Transverse colon (tissue), 4 donors: ENCODE data around the gene CST4. TPM values are rescaled to one million over a fixed set of nuclear protein-coding genes. Genes with fewer than 3 reads are reported as not detected.
A peak's percentile ranks its signal among the peaks of the same experiment; 100 is the strongest.
"Not testable (repeated sequence)": the region's sequence is repeated elsewhere in the genome, so short reads cannot be mapped to it uniquely, and the experiment has no call there.

Experiments
- DNase-seq: peaks from one replicate; pipeline ENCODE4 v3.0.0-alpha.2; 2019
- H3K27ac ChIP-seq, 4 donors: fragments of 200-600 bp; sonication (generic); 2 replicates each; pipeline ENCODE4 v1.5.1; 2016 to 2018; ENCODE audit warnings: inconsistent platforms in 4 of 4
- H3K27me3 ChIP-seq: fragments of 200-600 bp; sonication (generic); 2 replicates; pipeline ENCODE4 v1.5.1; 2017; ENCODE audit warnings: inconsistent platforms
- H3K36me3 ChIP-seq, 4 donors: fragments of 200-600 bp; sonication (generic); 2 replicates each; pipeline ENCODE4 v1.5.1; 2017 to 2019; ENCODE audit warnings: inconsistent platforms in 4 of 4
- H3K4me1 ChIP-seq, 4 donors: fragments of 200-600 bp; sonication (generic); 2 replicates each; pipeline ENCODE4 v1.5.1; 2017 to 2020; ENCODE audit warnings: inconsistent platforms in 4 of 4
- H3K4me3 ChIP-seq, 4 donors: fragments of 200-600 bp; sonication (generic); 1 replicate in 1 of 4; 2 replicates in 3 of 4; pipeline versions ENCODE4 v1.5.1 to v1.6.1; 2017 to 2019; ENCODE audit warnings: inconsistent platforms in 4 of 4
- H3K9me3 ChIP-seq, 2 donors: fragments of 200-600 bp; sonication (generic); 2 replicates each; pipeline ENCODE4 v1.5.1; 2017 to 2019; ENCODE audit warnings: inconsistent platforms in 2 of 2
- EP300 ChIP-seq: sonication (generic); formaldehyde crosslinking; IDR thresholded peaks from one replicate; pipeline ENCODE4 v1.6.1; 2017; ENCODE audit warnings: antibody characterized with exemption, low read depth
- POLR2A ChIP-seq: fragments of 450-650 bp; IDR thresholded peaks from one replicate; pipeline ENCODE4 v1.6.1; 2016; ENCODE audit warnings: antibody characterized with exemption, mild to moderate bottlenecking, moderate library complexity
- POLR2AphosphoS5 ChIP-seq, 3 donors: sonication (generic); formaldehyde crosslinking; IDR thresholded peaks; one replicate each; pipeline ENCODE4 v1.6.1; 2016; ENCODE audit warnings: antibody characterized with exemption in 3 of 3
- WGBS, 2 donors: methylation state at CpG; one replicate each; pipeline ENCODE4 v1.1.5; 2018; ENCODE audit warnings: low coverage in 1 of 2; 5-methylcytosine and 5-hydroxymethylcytosine counted together
- in situ Hi-C, 4 donors: fragments of 200-750 bp; cut with MboI; loops; one replicate each; pipeline versions ENCODE4 v1.15.0 to v1.15.1; 2017; ENCODE audit warnings: low sequenced_read_pairs in 3 of 4, low pct_ligation_motif_present in 1 of 4, low pct_unique_long_range_greater_than_20kb in 1 of 4
- intact Hi-C: fragments of 100-400 bp; cut with DNase I; formaldehyde crosslinking; loops from one replicate; pipeline ENCODE4 v1.15.1; 2023; ENCODE audit warnings: low total_unique reads
- total RNA-seq, 4 donors: library from RNA; depleted of rRNA; stranded (reverse); fragments of >200 nt; gene quantifications; one replicate each; pipeline ENCODE4 v1.1.0, GENCODE V29; 2016
- TF ChIP-seq, protein P1 (sequence below), 5 experiments: fragments of 200-600 bp in 3 of 5; fragments of 450-650 bp in 2 of 5; sonication (generic) in 3 of 5; IDR thresholded peaks; 1 replicate in 2 of 5; 2 replicates in 3 of 5; pipeline ENCODE4 v1.5.1; 2016 to 2017; ENCODE audit warnings: antibody characterized with exemption in 5 of 5, inconsistent platforms in 3 of 5, mild to moderate bottlenecking in 2 of 5, moderate library complexity in 1 of 5

Gene CST4
- total RNA-seq, 4 donors from 2014 or later = not detected

DNA sequence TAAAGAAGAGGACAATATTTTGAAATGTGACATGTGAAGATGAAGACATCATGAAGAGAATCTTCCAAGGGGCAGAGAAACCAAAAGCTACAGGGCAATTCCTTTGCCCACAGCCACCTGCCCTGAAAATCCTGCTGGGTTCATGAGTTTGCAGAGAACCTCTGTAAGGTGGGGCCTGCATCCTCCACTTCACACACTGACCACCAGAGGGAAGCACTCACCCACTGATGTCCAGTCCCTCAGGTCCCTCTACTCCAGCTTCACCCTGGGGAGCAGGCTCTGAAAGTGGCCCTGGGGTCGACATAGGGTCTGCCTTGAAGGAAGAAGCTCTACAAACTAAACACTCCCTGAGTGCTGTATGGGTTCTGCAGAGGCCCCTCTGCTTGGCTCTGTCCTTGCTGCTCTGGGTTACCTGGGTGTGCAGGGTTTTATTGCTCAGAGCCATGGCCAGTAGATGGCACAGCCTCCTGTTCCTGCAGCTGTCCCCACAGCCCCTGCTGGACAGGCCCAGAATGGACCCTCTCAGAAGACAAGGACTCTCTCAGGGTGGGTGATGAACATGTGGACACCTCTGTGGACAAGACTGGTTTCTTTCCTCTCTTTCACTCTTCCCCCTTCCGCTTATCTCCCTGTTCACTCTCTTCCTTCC lies 34.9 kb upstream of the CST4 start:
- H3K4me3 ChIP-seq, H3K9me3 ChIP-seq, H3K27ac ChIP-seq, H3K36me3 ChIP-seq, H3K4me1 ChIP-seq, H3K27me3 ChIP-seq, intact Hi-C loops, in situ Hi-C loops: not testable (repeated sequence)
- DNase-seq = peak; percentile 19
- TF ChIP-seq, protein P1, sequence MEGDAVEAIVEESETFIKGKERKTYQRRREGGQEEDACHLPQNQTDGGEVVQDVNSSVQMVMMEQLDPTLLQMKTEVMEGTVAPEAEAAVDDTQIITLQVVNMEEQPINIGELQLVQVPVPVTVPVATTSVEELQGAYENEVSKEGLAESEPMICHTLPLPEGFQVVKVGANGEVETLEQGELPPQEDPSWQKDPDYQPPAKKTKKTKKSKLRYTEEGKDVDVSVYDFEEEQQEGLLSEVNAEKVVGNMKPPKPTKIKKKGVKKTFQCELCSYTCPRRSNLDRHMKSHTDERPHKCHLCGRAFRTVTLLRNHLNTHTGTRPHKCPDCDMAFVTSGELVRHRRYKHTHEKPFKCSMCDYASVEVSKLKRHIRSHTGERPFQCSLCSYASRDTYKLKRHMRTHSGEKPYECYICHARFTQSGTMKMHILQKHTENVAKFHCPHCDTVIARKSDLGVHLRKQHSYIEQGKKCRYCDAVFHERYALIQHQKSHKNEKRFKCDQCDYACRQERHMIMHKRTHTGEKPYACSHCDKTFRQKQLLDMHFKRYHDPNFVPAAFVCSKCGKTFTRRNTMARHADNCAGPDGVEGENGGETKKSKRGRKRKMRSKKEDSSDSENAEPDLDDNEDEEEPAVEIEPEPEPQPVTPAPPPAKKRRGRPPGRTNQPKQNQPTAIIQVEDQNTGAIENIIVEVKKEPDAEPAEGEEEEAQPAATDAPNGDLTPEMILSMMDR (IDR thresholded peaks at IDR 0.05) = peak in 3 of 5 experiments; percentile 33 to 49 (median 48)
- 42 to 100% methylated on average over 1 to 2 of the region's 2 CpGs for WGBS, 2 donors

DNA sequence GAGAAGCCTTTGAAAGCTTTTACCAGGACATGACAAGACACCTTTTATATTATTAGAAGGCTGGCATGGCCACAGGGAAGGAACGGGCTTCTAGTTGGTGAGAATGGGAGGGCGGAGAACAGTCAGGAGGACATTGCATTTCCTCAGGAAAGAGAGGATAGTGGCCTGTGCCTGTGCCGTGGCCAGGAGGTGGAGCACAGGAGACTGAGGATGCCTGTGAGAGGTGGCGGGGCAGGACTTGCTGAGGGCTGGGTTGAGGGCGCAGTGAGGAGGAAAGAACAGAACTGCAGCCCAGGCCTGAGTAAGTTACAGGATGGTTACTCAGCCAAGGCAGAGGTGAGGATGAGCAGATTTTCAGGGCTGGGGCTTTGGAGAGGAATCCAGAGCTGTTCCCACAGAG lies 34.0 kb upstream of the CST4 start:
- intact Hi-C loops, H3K4me1 ChIP-seq, H3K9me3 ChIP-seq, in situ Hi-C loops, H3K27ac ChIP-seq, H3K4me3 ChIP-seq, H3K36me3 ChIP-seq, H3K27me3 ChIP-seq, DNase-seq: not testable (repeated sequence)
- WGBS, 2 donors = 63 to 80% methylated on average over 1 to 5 of the region's 5 CpGs

DNA sequence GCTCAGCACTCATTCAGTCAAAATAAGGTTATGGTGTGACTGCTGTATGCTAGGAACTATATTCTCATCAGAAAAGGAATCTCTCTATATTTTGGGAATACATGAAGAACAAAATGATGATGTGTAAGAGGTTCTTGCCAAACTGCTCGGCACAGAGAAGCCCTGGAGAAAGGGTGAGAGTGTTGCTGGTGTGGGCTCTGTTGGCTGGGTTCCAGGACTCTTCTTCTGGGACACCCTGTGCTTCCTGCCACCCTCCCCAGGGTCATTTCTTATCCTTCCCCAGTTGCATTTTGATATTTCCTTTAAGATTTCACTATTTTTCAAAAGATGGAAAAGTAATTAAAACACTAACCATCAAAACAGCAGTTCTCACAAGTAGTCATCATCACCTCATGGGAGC lies 33.1 kb upstream of the CST4 start:
- 42 to 71% methylated on average over 1 of the region's 1 CpG for WGBS, 2 donors
- intact Hi-C loops = no loop called here
- no peaks in the 10 kb centered on the region for H3K9me3 ChIP-seq
- no peaks in the 10 kb centered on the region for H3K27me3 ChIP-seq
- H3K4me3 ChIP-seq = no peak overlapping the region
- no peak for DNase-seq
- H3K36me3 ChIP-seq = no peaks in the 10 kb centered on the region
- no peak overlapping the region for H3K27ac ChIP-seq
- no peaks in the 10 kb centered on the region for H3K4me1 ChIP-seq
- TF ChIP-seq POLR2A (no peak), POLR2AphosphoS5 (IDR thresholded peaks at IDR 0.05) (no peak), EP300 (no peak)
- TF ChIP-seq, protein P1 (IDR thresholded peaks at IDR 0.05) = no peak
- in situ Hi-C loops = no loop called here

DNA sequence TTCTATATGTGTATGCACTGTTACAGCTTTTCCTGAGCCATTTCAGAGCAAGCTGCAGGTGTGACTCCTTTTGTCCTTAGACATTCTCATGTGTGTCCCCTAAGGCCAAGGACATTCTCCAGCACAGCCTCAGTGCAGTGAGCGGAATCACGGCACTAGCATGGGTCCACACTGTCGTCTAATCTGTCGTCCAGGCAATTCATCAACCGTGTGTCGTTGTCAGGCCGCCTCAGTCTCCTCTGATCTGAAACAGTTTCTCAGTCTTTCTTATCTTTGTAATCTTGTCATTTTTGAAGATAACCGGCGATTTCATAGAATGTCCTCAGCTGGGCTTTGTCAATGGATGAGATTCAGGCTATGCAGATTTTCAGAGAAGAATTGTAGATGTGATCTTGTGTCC lies 30.5 kb upstream of the CST4 start:
- 76% methylated on average over 9 of the region's 9 CpGs; no CpG with 5 or more reads in 1 of the 2 donors for WGBS, 2 donors
- in situ Hi-C loops, H3K4me1 ChIP-seq: not testable (repeated sequence)

DNA sequence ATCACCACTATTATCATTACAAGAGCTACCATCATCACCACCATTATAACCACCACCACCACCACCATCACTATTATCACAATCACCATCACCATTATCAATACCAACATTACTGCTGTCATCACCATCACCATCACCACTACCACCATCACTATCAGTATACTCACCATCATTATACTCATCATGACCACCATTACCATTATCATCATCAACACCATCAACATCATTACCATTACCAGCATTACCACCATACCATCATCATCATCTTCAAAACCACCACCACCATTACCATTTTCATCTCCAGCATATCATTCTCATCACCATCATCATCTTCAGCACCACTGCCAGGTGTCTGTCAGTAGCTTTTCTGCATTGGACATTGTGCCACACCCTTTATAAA lies 22.9 kb upstream of the CST4 start:
- H3K27me3 ChIP-seq, H3K9me3 ChIP-seq, H3K4me1 ChIP-seq, H3K27ac ChIP-seq, DNase-seq, intact Hi-C loops, H3K36me3 ChIP-seq, H3K4me3 ChIP-seq, in situ Hi-C loops: not testable (repeated sequence)

More for the DNA sequence above, 30.5 kb upstream of the CST4 start:
- H3K27me3 ChIP-seq, H3K9me3 ChIP-seq, H3K4me3 ChIP-seq, intact Hi-C loops, H3K36me3 ChIP-seq, DNase-seq, H3K27ac ChIP-seq: not testable (repeated sequence)

DNA sequence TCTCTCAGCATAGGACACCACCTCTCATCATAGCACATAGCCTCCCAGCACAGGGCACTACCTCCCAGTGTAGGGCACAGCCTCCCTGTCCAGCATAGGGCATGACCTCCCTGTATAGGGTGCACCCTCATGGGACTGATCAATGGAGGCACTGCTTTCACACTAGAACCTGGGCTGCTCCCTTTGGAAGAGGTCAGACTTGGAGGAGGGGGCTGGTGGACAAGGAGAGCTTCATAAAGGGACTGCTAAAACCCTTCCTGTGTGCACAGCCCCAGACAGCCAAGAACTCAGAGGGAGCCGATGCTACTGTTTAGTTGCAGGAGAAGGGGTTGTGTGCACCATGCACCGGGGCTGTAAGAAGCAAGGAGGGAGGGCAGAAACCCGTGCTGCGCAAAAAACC lies 21.9 kb upstream of the CST4 start:
- Histone ChIP-seq H3K27me3 (no peaks in the 10 kb centered on the region), H3K4me3 (no peak overlapping the region), H3K4me1 (no peaks in the 10 kb centered on the region), H3K9me3 (no peaks in the 10 kb centered on the region), H3K27ac (no peak overlapping the region), H3K36me3 (no peaks in the 10 kb centered on the region)
- intact Hi-C loops = no loop called here
- WGBS, 2 donors = 81% methylated on average over 4 of the region's 4 CpGs; no CpG with 5 or more reads in 1 of the 2 donors
- in situ Hi-C loops = no loop called here
- DNase-seq = no peak
- no peak for TF ChIP-seq EP300
- TF ChIP-seq POLR2A = no peak
- no peak for TF ChIP-seq POLR2AphosphoS5 (IDR thresholded peaks at IDR 0.05)
- TF ChIP-seq, protein P1 (IDR thresholded peaks at IDR 0.05) = no peak
